ENCODE data around the gene AHSG. TPM values are rescaled to one million over a fixed set of nuclear protein-coding genes. Genes with fewer than 3 reads are reported as not detected.
A peak's percentile ranks its signal among the peaks of the same experiment; 100 is the strongest.

The AHSG gene
- total and polyA plus RNA-seq, 4 donors = 0.03 to 0.92 (median 0.20) TPM; not detected in 1

GRCh38 chr3:186570096-186570940 is 42.5 kb upstream of the AHSG start, which contains the start of gene DNAJB11:
TSS of gene DNAJB11 (plus strand) at chr3:186570720. CDS start at chr3:186570898, 178 bp downstream.
- ATAC-seq (ENCODE audit: insufficient read depth, low FRiP score) = peak; percentile 92
- H3K36me3 ChIP-seq (ENCODE audit: control insufficient read depth in 4 of 4, insufficient read depth in 4 of 4, low read length in 4 of 4) = peaks cover 2 to 10% (median 9%) of the 10 kb centered on the region in 4 donors
- H3K9ac ChIP-seq (ENCODE audit: insufficient read depth in 1 of 2, low read length in 2 of 2) = peak within 1 kb of the TSS; percentile 66 to 95
- DNase-seq = peak; percentile 100
- 0% methylated on average over 59 of the region's 59 CpGs for WGBS, 2 donors
- TF ChIP-seq CTCF (IDR thresholded peaks at IDR 0.05; ENCODE audit: control extremely low read depth, extremely low read depth) = no peak
- H3K27me3 ChIP-seq (ENCODE audit: control insufficient read depth in 3 of 3, insufficient read depth in 3 of 3, low read length in 2 of 3) = no peaks in the 10 kb centered on the region
- peak within 1 kb of the TSS; percentile 91 for H3K4me3 ChIP-seq
- H3K27ac ChIP-seq (ENCODE audit: low read depth in 1 of 2, low read length in 1 of 2) = peak within 1 kb of the TSS; percentile 92 to 99
- peaks cover 4 to 27% (median 14%) of the 10 kb centered on the region in 5 donors for H3K4me1 ChIP-seq (ENCODE audit: control insufficient read depth in 5 of 5, insufficient read depth in 5 of 5, low read length in 5 of 5)
- H3K9me3 ChIP-seq (ENCODE audit: control insufficient read depth in 4 of 4, insufficient read depth in 3 of 4, low read length in 3 of 4) = no peaks in the 10 kb centered on the region

- Histone ChIP-seq H3K4me3 (peak overlapping the region; percentile 91), H3K27ac (ENCODE audit: low read depth in 1 of 2, low read length in 1 of 2) (peak overlapping the region; percentile 92 to 99), H3K27me3 (ENCODE audit: control insufficient read depth in 3 of 3, insufficient read depth in 3 of 3, low read length in 2 of 3) (no peaks in the 10 kb centered on the region), H3K9me3 (ENCODE audit: control insufficient read depth in 4 of 4, insufficient read depth in 3 of 4, low read length in 3 of 4) (no peaks in the 10 kb centered on the region), H3K9ac (ENCODE audit: insufficient read depth in 1 of 2, low read length in 2 of 2) (peak overlapping the region; percentile 66 to 95), H3K4me1 (ENCODE audit: control insufficient read depth in 5 of 5, insufficient read depth in 5 of 5, low read length in 5 of 5) (peaks cover 4 to 26% (median 14%) of the 10 kb centered on the region in 5 donors), H3K36me3 (ENCODE audit: control insufficient read depth in 4 of 4, insufficient read depth in 4 of 4, low read length in 4 of 4) (peaks cover 4 to 15% (median 14%) of the 10 kb centered on the region in 4 donors)
- ATAC-seq (ENCODE audit: insufficient read depth, low FRiP score) = no peak
- no peak for TF ChIP-seq CTCF (IDR thresholded peaks at IDR 0.05; ENCODE audit: control extremely low read depth, extremely low read depth)
- no peak for DNase-seq
- 9 to 10% methylated on average over 21 of the region's 21 CpGs for WGBS, 2 donors
Measured at GRCh38 chr3:186570941-186571643, 41.8 kb upstream of the AHSG start.

GRCh38 chr3:186571644-186572013 is 41.2 kb upstream of the AHSG start:
- Histone ChIP-seq H3K27me3 (ENCODE audit: control insufficient read depth in 3 of 3, insufficient read depth in 3 of 3, low read length in 2 of 3) (no peaks in the 10 kb centered on the region), H3K4me3 (no peak overlapping the region), H3K9ac (ENCODE audit: insufficient read depth in 1 of 2, low read length in 2 of 2) (peak overlapping the region in 1 of 2 donors; percentile 95), H3K27ac (ENCODE audit: low read depth in 1 of 2, low read length in 1 of 2) (no peak overlapping the region), H3K9me3 (ENCODE audit: control insufficient read depth in 4 of 4, insufficient read depth in 3 of 4, low read length in 3 of 4) (no peaks in the 10 kb centered on the region), H3K4me1 (ENCODE audit: control insufficient read depth in 5 of 5, insufficient read depth in 5 of 5, low read length in 5 of 5) (peaks cover 4 to 21% (median 10%) of the 10 kb centered on the region in 5 donors), H3K36me3 (ENCODE audit: control insufficient read depth in 4 of 4, insufficient read depth in 4 of 4, low read length in 4 of 4) (peaks cover 7 to 19% (median 17%) of the 10 kb centered on the region in 4 donors)
- WGBS, 2 donors = 30 to 51% methylated on average over 2 of the region's 2 CpGs
- ATAC-seq (ENCODE audit: insufficient read depth, low FRiP score) (no peak), DNase-seq (no peak)
- no peak for TF ChIP-seq CTCF (IDR thresholded peaks at IDR 0.05; ENCODE audit: control extremely low read depth, extremely low read depth)
